Adrenal gland (tissue), 5 donors: ENCODE data around the gene MRPL10.

Experiments used
- POLR2A ChIP-seq, 2 donors: fragments of 450-650 bp; IDR thresholded peaks; one replicate each; pipeline ENCODE4 v1.6.1; 2017; ENCODE audit warnings: antibody characterized with exemption in 2 of 2, mild to moderate bottlenecking in 2 of 2, moderate library complexity in 1 of 2
- TF ChIP-seq, protein P1 (sequence below), 6 experiments: fragments of 450-650 bp in 4 of 6; fragments of 200-600 bp in 2 of 6; sonication (generic) in 1 of 6; IDR thresholded peaks; 1 replicate in 5 of 6; 2 replicates in 1 of 6; pipeline versions ENCODE4 v1.5.1 to v1.8.0; 2016 to 2021; ENCODE audit warnings: antibody characterized with exemption in 6 of 6, mild to moderate bottlenecking in 2 of 6, moderate library complexity in 1 of 6
- donor health status: DM: no; HTN: no; CAD: no.

- no peak for TF ChIP-seq POLR2A (IDR thresholded peaks at IDR 0.05)
- TF ChIP-seq, protein P1, sequence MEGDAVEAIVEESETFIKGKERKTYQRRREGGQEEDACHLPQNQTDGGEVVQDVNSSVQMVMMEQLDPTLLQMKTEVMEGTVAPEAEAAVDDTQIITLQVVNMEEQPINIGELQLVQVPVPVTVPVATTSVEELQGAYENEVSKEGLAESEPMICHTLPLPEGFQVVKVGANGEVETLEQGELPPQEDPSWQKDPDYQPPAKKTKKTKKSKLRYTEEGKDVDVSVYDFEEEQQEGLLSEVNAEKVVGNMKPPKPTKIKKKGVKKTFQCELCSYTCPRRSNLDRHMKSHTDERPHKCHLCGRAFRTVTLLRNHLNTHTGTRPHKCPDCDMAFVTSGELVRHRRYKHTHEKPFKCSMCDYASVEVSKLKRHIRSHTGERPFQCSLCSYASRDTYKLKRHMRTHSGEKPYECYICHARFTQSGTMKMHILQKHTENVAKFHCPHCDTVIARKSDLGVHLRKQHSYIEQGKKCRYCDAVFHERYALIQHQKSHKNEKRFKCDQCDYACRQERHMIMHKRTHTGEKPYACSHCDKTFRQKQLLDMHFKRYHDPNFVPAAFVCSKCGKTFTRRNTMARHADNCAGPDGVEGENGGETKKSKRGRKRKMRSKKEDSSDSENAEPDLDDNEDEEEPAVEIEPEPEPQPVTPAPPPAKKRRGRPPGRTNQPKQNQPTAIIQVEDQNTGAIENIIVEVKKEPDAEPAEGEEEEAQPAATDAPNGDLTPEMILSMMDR (IDR thresholded peaks at IDR 0.05): no peak
Measured at GRCh38 chr17:47797797-47798196, 33.5 kb downstream of the MRPL10 start.
